D721Med (cell line): Measurements from ENCODE around the gene SETD1B.

Experiments
- DNase-seq: peaks from one replicate; pipeline ENCODE4 v3.0.0; 2011; ENCODE audit warnings: low spot score; ENCODE audit not compliant: insufficient read length
- FAIRE-seq: peaks from 2 replicates; lab custom pipeline; 2011; peaks lifted over from hg19 to GRCh38; lab: Jason Lieb, UNC
- CTCF ChIP-seq: IDR thresholded peaks from 2 replicates; pipeline ENCODE4 v1.5.1; 2012; ENCODE audit warnings: mild to moderate bottlenecking, control low read depth; ENCODE audit not compliant: insufficient read depth; ENCODE audit errors: missing control alignments

Gene SETD1B

GRCh38 chr12:121773011-121773777, 30.6 kb upstream of the SETD1B start:
- TF ChIP-seq CTCF, result peak; percentile 87
- no peak for FAIRE-seq
- DNase-seq, result peak; percentile 93

- no peak for FAIRE-seq
- no peak for TF ChIP-seq CTCF
These were observed 28.8 kb upstream of the SETD1B start for GRCh38 chr12:121774968-121775474.

GRCh38 chr12:121775501-121775900, 28.3 kb upstream of the SETD1B start:
- no peak for DNase-seq
- no peak for TF ChIP-seq CTCF
- FAIRE-seq, result no peak

More at GRCh38 chr12:121774968-121775474, 28.8 kb upstream of the SETD1B start:
- no peak for DNase-seq

- FAIRE-seq (no peak), DNase-seq (peak; percentile 97)
- TF ChIP-seq CTCF, result peak; percentile 76
These were observed 27.4 kb upstream of the SETD1B start for GRCh38 chr12:121776190-121777098.

- no peak for TF ChIP-seq CTCF
- FAIRE-seq (no peak), DNase-seq (no peak)
These were observed 25.0 kb upstream of the SETD1B start for GRCh38 chr12:121778567-121779421.

GRCh38 chr12:121779422-121779895, 24.4 kb upstream of the SETD1B start:
- no peak for FAIRE-seq
- TF ChIP-seq CTCF, result no peak
- no peak for DNase-seq
